ENCODE results near the gene FDX2.
"Not testable (repeated sequence)": the region's sequence is repeated elsewhere in the genome, so short reads cannot be mapped to it uniquely, and the experiment has no call there.

The FDX2 gene

GRCh38 chr19:10315335-10316214 lies at the start of gene FDX2:
Gene FDX2, minus strand, starts transcription at chr19:10316015. Its CDS starts 19 bp downstream, at chr19:10315996.
- peak; percentile 90 for DNase-seq (ENCODE audit: low read depth)

- no peak for DNase-seq (ENCODE audit: low read depth)
These were observed 49.7 kb upstream of the FDX2 start for GRCh38 chr19:10365518-10365917.

- no peak for DNase-seq (ENCODE audit: low read depth)
These were observed 48.8 kb upstream of the FDX2 start for GRCh38 chr19:10364644-10365043.

GRCh38 chr19:10363789-10364281 lies 48.0 kb upstream of the FDX2 start:
- no peak for DNase-seq (ENCODE audit: low read depth)

GRCh38 chr19:10362259-10362658 lies 46.4 kb upstream of the FDX2 start:
- no peak for DNase-seq (ENCODE audit: low read depth)

GRCh38 chr19:10361569-10362011 lies 45.8 kb upstream of the FDX2 start:
- DNase-seq (ENCODE audit: low read depth), result no peak

- DNase-seq (ENCODE audit: low read depth), result no peak
These were observed 40.6 kb upstream of the FDX2 start for GRCh38 chr19:10356431-10356830.

- DNase-seq (ENCODE audit: low read depth), result peak; percentile 45
These were observed 38.1 kb upstream of the FDX2 start for GRCh38 chr19:10353793-10354391.

GRCh38 chr19:10352764-10353671 lies 37.2 kb upstream of the FDX2 start:
- DNase-seq (ENCODE audit: low read depth), result no peak

- DNase-seq (ENCODE audit: low read depth), result no peak
These were observed 30.7 kb upstream of the FDX2 start for GRCh38 chr19:10346509-10346908.

- no peak for DNase-seq (ENCODE audit: low read depth)
These were observed 29.0 kb upstream of the FDX2 start for GRCh38 chr19:10344780-10345179.

- no peak for DNase-seq (ENCODE audit: low read depth)
These were observed 27.7 kb upstream of the FDX2 start for GRCh38 chr19:10343495-10343894.

- DNase-seq (ENCODE audit: low read depth), result no peak
These were observed 24.2 kb upstream of the FDX2 start for GRCh38 chr19:10339977-10340376.

- DNase-seq (ENCODE audit: low read depth), result peak; percentile 59
These were observed 23.7 kb upstream of the FDX2 start, which contains the start of gene ICAM3 for GRCh38 chr19:10339380-10339960. Gene ICAM3, minus strand, starts transcription at chr19:10339624. Its CDS starts 10 bp downstream, at chr19:10339614.

- no peak for DNase-seq (ENCODE audit: low read depth)
These were observed 23.1 kb upstream of the FDX2 start for GRCh38 chr19:10338940-10339339.

GRCh38 chr19:10336725-10337124 lies 20.9 kb upstream of the FDX2 start:
- DNase-seq (ENCODE audit: low read depth), result not testable (repeated sequence)

GRCh38 chr19:10335352-10335985 lies 19.7 kb upstream of the FDX2 start:
- DNase-seq (ENCODE audit: low read depth), result no peak

GRCh38 chr19:10334588-10335351 lies 19.0 kb upstream of the FDX2 start:
- DNase-seq (ENCODE audit: low read depth), result peak; percentile 40

- no peak for DNase-seq (ENCODE audit: low read depth)
These were observed 18.2 kb upstream of the FDX2 start for GRCh38 chr19:10333758-10334587.

All from stimulated activated CD8-positive, alpha-beta memory T cell treated with anti-CD3 and anti-CD28 coated beads, Interleukin-4, amount 100 ng/mL, for 24 hours (primary cell).